Stimulated activated naive CD4-positive, alpha-beta T cell treated with Interleukin-2 at 50 U/mL for 16 hours (primary cell): ENCODE measurements around the gene CCDC157.
A peak's percentile ranks its signal among the peaks of the same experiment; 100 is the strongest.

Experiments
- DNase-seq: peaks from one replicate; lab custom pipeline; 2025; lab: John Stamatoyannopoulos, UW

The CCDC157 gene

DNA sequence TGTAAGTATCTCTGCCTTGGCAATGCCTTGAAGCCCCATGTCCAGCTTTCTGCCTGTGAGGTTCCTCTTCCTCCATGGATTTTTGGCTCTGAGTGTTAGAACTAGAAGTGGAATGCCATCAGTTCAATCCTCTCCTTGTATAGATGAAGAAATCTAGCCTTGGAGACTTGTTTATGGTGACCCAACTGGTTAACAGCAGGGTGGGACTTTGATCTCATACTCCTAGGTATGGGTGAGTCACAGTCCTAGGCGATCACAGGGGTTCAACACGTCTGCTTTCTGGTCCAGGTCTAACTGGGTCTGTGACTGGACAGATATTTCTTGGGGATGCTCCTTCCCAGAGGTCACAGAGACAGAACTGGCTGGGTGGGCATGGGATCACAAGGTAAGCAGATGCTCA, 59.6 kb downstream of the CCDC157 start:
- DNase-seq: no peak

DNA sequence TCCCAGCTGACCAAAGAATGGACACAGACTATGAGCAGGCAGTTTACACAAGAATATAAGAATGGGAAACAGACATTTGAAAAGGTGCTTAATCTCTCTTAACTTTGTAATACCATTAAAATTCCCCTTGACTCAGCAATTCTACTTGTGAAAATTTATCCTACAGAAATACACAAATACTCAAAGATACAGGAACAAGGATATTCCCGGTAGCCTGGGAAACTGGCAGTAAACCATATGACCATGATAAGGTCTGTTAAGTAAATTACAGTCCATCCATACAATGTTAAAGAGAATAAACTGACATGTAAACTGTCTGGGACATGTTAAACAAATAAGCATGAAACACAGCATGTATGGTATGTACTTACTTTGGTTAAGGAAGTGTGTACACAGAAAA, 60.0 kb downstream of the CCDC157 start:
- no peak for DNase-seq

DNA sequence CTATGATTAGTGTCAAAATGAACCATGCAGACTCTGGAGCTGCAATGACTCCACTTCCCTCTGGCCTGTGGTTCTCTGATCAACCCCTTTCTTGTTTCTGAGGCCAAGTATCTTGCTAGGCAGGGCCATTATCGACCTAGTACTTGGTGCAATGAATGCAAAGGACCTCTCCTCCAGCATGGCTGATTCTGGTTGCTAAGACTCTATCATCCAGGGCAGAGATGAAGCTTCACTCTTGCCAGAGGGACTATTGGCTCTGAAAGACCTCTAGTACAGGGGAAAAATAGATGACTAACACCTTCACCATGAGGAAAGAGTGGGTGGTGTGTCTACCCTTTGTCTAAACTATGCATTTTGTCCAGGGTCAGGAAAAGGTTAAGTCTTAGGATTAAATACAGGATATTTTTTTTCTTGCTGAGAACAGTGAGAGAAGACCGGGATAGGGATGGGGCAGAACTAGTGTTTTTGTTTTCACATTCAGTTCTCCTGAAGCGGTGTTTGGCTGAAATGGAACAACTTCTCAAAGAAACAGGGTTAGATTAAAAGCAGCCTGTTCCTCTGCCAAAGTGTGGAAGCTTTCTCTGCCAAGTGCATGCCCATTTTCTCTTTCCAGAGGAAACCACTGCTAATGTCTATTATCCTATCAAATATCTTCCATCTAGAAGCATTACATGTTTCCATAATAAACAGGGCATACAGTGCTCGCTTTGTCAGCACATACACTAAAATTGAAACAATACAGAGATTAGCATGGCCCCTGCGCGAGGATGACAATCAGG, 63.7 kb downstream of the CCDC157 start:
- DNase-seq: no peak

DNA sequence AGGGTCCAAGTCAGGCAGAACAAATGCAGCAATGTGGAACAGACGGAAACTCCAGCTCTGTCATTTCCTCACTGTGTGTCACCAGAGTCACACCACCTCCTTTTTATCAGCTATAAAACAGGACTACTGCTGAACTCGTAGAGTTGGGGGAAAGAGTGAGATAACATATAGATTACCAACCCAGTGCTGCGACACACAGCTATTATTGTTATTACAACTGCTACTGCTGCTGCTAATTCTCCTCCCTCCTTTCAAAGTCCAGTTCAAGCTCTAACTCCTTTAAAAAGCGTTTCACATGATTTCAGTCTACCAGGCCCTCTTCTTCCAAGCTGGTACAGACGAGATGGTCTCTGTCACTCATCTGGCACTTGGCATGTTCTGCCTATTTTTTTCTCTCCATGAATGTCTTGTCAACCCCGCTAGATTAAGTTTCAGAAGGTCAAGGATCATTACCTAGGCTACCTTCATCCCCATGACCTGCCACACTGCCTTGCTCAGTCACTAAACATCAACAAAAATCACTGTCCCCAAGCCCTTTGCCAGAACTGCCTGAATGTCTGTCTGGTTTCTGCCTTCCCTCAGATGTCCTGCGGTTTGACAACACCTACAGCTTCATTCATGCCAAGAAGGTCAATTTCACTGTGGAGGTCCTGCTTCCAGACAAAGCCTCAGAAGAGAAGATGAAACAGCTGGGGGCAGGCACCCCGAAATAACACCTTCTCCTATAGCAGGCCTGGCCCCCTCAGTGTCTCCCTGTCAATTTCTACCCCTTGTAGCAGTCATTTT, 65.1 kb downstream of the CCDC157 start:
- no peak for DNase-seq

GRCh38 chr22:30422481-30423300, 65.9 kb downstream of the CCDC157 start:
- peak; percentile 41 for DNase-seq

- peak; percentile 52 for DNase-seq
Measured at GRCh38 chr22:30423301-30423958, 66.6 kb downstream of the CCDC157 start.

GRCh38 chr22:30423959-30424533, 67.2 kb downstream of the CCDC157 start:
- DNase-seq: peak; percentile 98

GRCh38 chr22:30424534-30425326, 67.9 kb downstream of the CCDC157 start:
- no peak for DNase-seq

DNA sequence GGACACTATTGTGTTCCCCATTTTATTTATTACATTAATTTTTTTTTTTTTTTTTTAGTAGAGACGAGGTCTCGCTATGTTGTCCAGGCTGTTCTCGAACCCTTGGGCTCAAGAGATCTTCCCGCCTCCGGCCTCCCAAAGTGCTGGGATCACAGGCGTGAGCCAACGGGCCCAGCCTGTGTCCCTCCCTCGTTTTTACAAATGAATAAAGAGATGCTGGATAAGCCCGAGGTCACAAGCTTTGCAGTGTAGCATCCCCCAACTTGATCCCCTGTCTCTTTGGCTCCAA, 68.5 kb downstream of the CCDC157 start:
- no peak for DNase-seq

- DNase-seq: peak; percentile 43
Measured at GRCh38 chr22:30425616-30426387, 69.0 kb downstream of the CCDC157 start, which contains the start of gene MTFP1. Gene MTFP1, plus strand, starts transcription at chr22:30425768. Its CDS starts 112 bp downstream, at chr22:30425880.
